Gastroesophageal sphincter (tissue), 3 donors: Measurements from ENCODE around the gene PREB.

Source experiments
- POLR2AphosphoS5 ChIP-seq: sonication (generic); formaldehyde crosslinking; IDR thresholded peaks from one replicate; pipeline ENCODE4 v1.6.1; 2017; ENCODE audit warnings: antibody characterized with exemption
- TF ChIP-seq, protein P1 (sequence below), 4 experiments: fragments of 200-600 bp in 2 of 4; fragments of 450-650 bp in 2 of 4; sonication (generic) in 1 of 4; IDR thresholded peaks; one replicate each; pipeline ENCODE4 v1.5.1; 2017 to 2019; ENCODE audit warnings: antibody characterized with exemption in 4 of 4, mild to moderate bottlenecking in 2 of 4, moderate library complexity in 2 of 4

DNA sequence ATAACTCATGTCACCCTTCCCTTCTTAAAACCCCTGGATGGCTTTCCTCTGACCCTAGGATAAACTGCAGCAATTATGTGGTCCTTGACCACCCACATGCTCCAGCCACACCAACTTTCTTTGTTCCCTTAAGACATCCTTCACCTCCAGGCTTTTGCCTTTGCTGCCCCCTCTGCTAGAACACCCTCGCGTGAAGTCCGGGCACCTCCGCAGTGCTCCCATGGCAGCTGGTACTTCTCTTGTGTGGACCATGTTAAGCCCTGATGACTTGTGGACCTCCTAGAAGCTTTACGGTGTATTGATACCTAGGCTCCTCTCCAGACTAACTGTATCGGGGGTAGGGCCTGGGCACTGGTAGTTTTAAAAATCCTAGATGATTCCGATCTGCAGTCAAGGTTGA lies 11.6 kb downstream of the PREB start:
- TF ChIP-seq, protein P1, sequence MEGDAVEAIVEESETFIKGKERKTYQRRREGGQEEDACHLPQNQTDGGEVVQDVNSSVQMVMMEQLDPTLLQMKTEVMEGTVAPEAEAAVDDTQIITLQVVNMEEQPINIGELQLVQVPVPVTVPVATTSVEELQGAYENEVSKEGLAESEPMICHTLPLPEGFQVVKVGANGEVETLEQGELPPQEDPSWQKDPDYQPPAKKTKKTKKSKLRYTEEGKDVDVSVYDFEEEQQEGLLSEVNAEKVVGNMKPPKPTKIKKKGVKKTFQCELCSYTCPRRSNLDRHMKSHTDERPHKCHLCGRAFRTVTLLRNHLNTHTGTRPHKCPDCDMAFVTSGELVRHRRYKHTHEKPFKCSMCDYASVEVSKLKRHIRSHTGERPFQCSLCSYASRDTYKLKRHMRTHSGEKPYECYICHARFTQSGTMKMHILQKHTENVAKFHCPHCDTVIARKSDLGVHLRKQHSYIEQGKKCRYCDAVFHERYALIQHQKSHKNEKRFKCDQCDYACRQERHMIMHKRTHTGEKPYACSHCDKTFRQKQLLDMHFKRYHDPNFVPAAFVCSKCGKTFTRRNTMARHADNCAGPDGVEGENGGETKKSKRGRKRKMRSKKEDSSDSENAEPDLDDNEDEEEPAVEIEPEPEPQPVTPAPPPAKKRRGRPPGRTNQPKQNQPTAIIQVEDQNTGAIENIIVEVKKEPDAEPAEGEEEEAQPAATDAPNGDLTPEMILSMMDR (IDR thresholded peaks at IDR 0.05), result no peak
- no peak for TF ChIP-seq POLR2AphosphoS5
